NB4 (cell line): ENCODE data around the gene RCOR3.

Source experiments
- DNase-seq: peaks from one replicate; pipeline ENCODE4 v3.0.0; 2010; ENCODE audit warnings: low read depth
- H3K4me3 ChIP-seq: one replicate; pipeline ENCODE4 v1.5.1; 2011; ENCODE audit warnings: mild to moderate bottlenecking, low read depth, low read length, moderate library complexity
- MAX ChIP-seq: IDR thresholded peaks from 2 replicates; pipeline ENCODE4 v1.6.1; 2011; ENCODE audit warnings: low read depth, low read length
- MYC ChIP-seq: IDR thresholded peaks from 2 replicates; pipeline ENCODE4 v1.6.1; 2011; ENCODE audit warnings: low read depth, low read length
- POLR2A ChIP-seq: IDR thresholded peaks from 2 replicates; pipeline ENCODE4 v1.6.1; 2011; ENCODE audit warnings: mild to moderate bottlenecking; ENCODE audit not compliant: insufficient read length; ENCODE audit errors: extremely low read depth
- TF ChIP-seq, protein P1 (sequence below): IDR thresholded peaks from one replicate; pipeline ENCODE4 v1.5.1; 2012; ENCODE audit warnings: low read depth, low read length

RCOR3 gene

DNA sequence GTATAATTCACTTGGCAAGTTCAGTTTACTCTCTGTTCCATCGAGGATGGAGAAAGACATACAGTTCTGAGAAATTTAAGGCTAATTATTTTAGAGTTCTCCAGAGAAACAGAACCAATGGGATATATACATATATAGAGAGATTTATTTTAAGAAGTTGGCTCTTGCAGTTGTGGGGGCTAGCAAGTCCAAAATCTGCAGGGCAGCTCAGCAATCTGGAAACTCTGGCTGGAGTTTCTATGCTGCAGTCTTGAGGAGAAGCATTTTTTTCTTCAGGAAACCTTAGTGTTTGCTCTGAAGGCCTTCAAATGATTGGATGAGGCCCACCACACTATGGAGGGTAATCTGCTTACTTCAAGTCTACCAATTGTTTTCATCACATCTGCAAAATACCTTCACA is 102.0 kb downstream of the RCOR3 start:
- no peak for DNase-seq
- no peak overlapping the region for H3K4me3 ChIP-seq
- TF ChIP-seq MAX (no peak), MYC (no peak), POLR2A (no peak)
- TF ChIP-seq, protein P1, sequence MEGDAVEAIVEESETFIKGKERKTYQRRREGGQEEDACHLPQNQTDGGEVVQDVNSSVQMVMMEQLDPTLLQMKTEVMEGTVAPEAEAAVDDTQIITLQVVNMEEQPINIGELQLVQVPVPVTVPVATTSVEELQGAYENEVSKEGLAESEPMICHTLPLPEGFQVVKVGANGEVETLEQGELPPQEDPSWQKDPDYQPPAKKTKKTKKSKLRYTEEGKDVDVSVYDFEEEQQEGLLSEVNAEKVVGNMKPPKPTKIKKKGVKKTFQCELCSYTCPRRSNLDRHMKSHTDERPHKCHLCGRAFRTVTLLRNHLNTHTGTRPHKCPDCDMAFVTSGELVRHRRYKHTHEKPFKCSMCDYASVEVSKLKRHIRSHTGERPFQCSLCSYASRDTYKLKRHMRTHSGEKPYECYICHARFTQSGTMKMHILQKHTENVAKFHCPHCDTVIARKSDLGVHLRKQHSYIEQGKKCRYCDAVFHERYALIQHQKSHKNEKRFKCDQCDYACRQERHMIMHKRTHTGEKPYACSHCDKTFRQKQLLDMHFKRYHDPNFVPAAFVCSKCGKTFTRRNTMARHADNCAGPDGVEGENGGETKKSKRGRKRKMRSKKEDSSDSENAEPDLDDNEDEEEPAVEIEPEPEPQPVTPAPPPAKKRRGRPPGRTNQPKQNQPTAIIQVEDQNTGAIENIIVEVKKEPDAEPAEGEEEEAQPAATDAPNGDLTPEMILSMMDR: no peak
